ACC112 (cell line): ENCODE measurements around the gene INPP4B.
A peak's percentile ranks its signal among the peaks of the same experiment; 100 is the strongest.

Experiments used
- H2AFZ ChIP-seq: fragments of 200-600 bp; sonication (generic); one replicate; pipeline ENCODE4 v1.6.0; 2017; ENCODE audit warnings: antibody characterized with exemption, low read length; ENCODE audit not compliant: unreplicated experiment
- H3K27ac ChIP-seq: fragments of 200-600 bp; sonication (generic); 2 replicates; pipeline ENCODE4 v1.5.1; 2014; ENCODE audit warnings: low read depth, mild to moderate bottlenecking, antibody characterized with exemption, low read length, moderate library complexity
- H3K27me3 ChIP-seq: fragments of 200-600 bp; sonication (generic); 2 replicates; pipeline ENCODE4 v1.6.1; 2014; ENCODE audit warnings: mild to moderate bottlenecking, antibody characterized with exemption, low read length, moderate library complexity, mixed read lengths; ENCODE audit not compliant: insufficient read depth
- H3K36me3 ChIP-seq: fragments of 200-600 bp; sonication (generic); 2 replicates; pipeline ENCODE4 v1.6.1; 2016; ENCODE audit warnings: mild to moderate bottlenecking, antibody characterized with exemption, low read length, moderate library complexity, mixed read lengths; ENCODE audit not compliant: insufficient read depth
- H3K4me1 ChIP-seq: fragments of 200-600 bp; sonication (generic); one replicate; pipeline ENCODE4 v1.6.1; 2016; ENCODE audit warnings: low read length, mixed read lengths; ENCODE audit not compliant: insufficient read depth, unreplicated experiment, control insufficient read depth
- H3K4me3 ChIP-seq: fragments of 200-600 bp; sonication (generic); 2 replicates; pipeline ENCODE4 v1.5.1; 2014; ENCODE audit warnings: mild to moderate bottlenecking, low read depth, low read length
- H3K79me2 ChIP-seq: fragments of 200-600 bp; sonication (generic); one replicate; pipeline ENCODE4 v1.6.0; 2016; ENCODE audit warnings: low read length; ENCODE audit not compliant: control insufficient read depth, unreplicated experiment, insufficient read depth

Gene INPP4B

DNA sequence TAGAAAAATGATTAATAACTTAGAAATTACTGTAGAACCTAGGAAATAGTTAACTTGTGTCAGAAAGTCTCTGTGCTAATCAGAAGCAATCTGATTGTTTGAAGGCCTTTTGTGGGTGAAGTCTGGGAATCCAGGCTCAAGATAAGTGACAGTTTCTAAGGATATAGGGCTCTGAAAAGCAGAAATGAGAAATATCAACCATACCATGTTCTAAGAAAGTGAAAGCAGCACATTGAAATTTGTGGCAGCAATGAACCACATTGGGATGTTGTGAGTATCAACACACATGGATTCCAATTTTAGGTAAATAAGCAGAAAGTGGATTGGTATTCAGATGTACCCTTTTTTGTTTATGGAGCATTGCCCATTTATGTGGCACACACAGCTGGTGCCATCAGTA, 745.2 kb downstream of the INPP4B start:
- Histone ChIP-seq H3K27me3 (no peaks in the 10 kb centered on the region), H3K4me1 (peaks cover 28% of the 10 kb centered on the region), H3K4me3 (no peak overlapping the region; the same call in 1 of the 2 replicates), H3K79me2 (no peaks in the 10 kb centered on the region), H3K36me3 (peaks cover 7% of the 10 kb centered on the region; the same call in 1 of the 2 replicates), H3K27ac (no peak overlapping the region), H2AFZ (no peak overlapping the region)

DNA sequence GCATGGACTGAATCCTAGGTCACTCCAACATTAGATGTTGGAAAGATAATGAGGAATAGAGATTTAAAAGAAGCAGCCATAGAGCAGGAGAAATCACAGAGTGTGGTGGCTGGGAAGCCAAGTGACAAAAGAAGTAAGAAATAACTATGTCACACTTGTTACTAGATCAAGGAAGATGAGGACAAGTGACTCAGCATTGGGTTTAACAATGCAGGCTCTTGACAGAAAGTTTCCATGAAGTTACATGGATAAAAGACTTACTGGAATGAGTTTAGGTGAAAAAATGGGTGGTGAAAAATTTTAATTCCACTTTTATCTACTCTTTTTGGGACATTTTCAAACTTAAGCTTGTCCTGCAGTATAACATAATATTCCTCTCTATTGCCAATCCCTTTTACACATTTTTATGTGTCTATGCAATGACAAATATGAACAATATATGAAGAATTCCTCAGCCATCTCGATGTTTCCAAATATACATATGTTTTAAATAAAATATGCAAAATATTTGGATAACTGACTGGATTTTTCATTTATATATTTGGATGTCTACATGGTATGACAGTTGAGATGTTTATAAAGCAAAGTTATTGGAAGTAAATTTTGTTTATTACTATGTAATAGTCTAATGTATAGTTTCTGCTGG, 747.1 kb downstream of the INPP4B start:
- Histone ChIP-seq H3K36me3 (peaks cover 7% of the 10 kb centered on the region; the same call in 1 of the 2 replicates), H3K27ac (peak overlapping the region; percentile 10; the same call in 1 of the 2 replicates), H3K4me1 (peaks cover 37% of the 10 kb centered on the region), H3K27me3 (no peaks in the 10 kb centered on the region), H2AFZ (no peak overlapping the region), H3K79me2 (no peaks in the 10 kb centered on the region), H3K4me3 (no peak overlapping the region)

DNA sequence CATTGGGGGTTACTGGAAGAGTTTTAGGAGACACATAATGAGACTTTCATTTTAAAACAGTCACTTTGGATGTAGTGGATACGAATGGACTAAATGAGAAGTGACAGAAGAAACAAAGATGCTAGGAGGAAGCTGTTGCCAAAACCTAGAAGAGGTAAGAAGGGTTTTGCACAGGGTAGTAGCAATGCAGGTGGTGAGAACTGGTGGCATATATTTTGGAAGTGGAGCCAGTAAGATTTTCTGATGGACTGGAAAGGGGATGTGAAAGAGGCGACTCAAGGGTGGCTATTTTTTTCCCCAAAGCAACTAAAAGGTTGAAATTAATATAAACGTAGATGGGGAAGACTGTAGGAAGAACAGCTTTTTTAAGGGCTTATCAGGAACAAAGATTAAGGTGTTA, 747.7 kb downstream of the INPP4B start:
- H3K27ac ChIP-seq, result no peak overlapping the region
- no peaks in the 10 kb centered on the region for H3K79me2 ChIP-seq
- peaks cover 37% of the 10 kb centered on the region for H3K4me1 ChIP-seq
- no peak overlapping the region for H2AFZ ChIP-seq
- peaks cover 7% of the 10 kb centered on the region; the same call in 1 of the 2 replicates for H3K36me3 ChIP-seq
- no peaks in the 10 kb centered on the region for H3K27me3 ChIP-seq
- H3K4me3 ChIP-seq, result no peak overlapping the region

DNA sequence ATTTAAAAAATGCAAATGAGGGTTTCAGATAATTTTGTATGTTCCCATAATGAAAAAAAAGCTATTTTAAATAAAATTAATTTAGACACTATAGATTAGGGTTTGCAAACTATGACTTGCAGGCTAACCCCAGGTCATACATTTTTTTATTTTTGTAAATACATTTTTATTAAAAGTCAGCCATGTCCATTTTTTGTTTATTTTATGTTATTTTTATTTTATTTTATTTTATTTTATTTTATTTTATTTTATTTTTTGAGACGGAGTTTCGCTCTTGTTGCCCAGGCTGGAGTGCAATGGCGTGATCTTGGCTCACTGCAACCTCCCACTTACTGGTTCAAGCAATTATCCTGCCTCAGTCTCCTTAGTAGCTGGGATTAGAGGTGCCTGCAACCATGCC, 749.1 kb downstream of the INPP4B start:
- H3K4me1 ChIP-seq, result peaks cover 50% of the 10 kb centered on the region
- no peak overlapping the region for H2AFZ ChIP-seq
- H3K27me3 ChIP-seq, result no peaks in the 10 kb centered on the region
- peak overlapping the region; percentile 92 for H3K27ac ChIP-seq
- peaks cover 7% of the 10 kb centered on the region; the same call in 1 of the 2 replicates for H3K36me3 ChIP-seq
- H3K4me3 ChIP-seq, result no peak overlapping the region
- no peaks in the 10 kb centered on the region for H3K79me2 ChIP-seq

DNA sequence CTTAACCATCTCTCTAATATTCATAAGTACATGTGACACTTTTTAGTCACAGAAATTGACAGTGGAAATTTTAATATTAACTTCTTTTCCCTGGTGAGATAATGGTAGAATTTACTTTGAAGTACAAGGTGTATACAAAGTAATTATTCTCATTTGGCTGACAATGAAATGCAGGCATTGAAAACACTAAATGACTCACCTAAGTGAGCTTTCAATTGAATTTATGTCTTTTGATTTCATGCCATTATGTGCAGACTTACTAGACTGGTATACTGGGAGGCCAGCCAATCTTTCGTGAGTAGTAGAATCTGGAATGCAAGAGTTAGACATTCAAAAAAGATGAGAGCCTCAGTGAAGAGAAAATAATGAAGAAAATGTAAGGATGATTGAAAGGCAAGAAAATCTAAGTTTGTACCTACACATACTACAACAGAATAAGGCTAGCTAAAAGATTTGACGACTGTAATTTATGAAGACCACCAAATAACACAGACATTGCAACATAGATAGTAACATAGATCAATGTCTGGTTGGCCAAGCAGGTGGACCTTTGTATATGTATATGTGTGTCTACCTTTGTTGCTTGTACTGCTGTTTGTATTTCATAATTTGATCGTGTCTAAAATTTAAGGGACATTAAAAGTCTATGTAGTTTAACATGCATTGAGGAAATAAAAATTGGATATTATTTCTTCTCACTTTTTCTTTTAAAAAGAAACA, 750.1 kb downstream of the INPP4B start:
- H3K79me2 ChIP-seq, result no peaks in the 10 kb centered on the region
- 0 out of 2 replicates have a peak overlapping the region, but pooled peaks have one; percentile 13 for H3K4me3 ChIP-seq
- no peaks in the 10 kb centered on the region for H3K27me3 ChIP-seq
- peaks cover 55% of the 10 kb centered on the region for H3K4me1 ChIP-seq
- H3K27ac ChIP-seq, result peak overlapping the region; percentile 92
- H3K36me3 ChIP-seq, result peaks cover 7% of the 10 kb centered on the region; the same call in 1 of the 2 replicates
- no peak overlapping the region for H2AFZ ChIP-seq

DNA sequence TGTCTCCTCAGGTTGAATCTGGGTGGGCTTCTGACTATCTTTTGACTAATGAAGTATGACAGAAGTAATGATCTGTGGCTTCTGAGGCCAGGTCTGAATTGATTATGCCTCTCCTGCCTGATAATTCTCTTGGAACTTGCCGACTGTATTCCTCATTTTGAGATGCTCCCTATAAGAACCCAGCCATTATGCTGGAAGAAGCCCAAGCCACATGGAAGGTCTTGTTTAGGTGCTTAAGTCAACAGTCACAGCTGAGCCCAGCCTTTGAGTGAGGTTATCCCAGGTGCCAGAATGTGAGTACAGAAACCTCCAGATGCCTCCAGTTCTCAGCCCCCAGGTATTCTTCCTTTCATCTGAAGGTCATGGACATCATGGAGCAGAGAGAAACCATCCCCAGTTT, 753.2 kb downstream of the INPP4B start:
- H3K79me2 ChIP-seq, result no peaks in the 10 kb centered on the region
- peak overlapping the region; percentile 100 for H3K27ac ChIP-seq
- no peak overlapping the region for H3K4me3 ChIP-seq
- H3K4me1 ChIP-seq, result peaks cover 66% of the 10 kb centered on the region
- H3K36me3 ChIP-seq, result no peaks in the 10 kb centered on the region
- no peaks in the 10 kb centered on the region for H3K27me3 ChIP-seq
- H2AFZ ChIP-seq, result no peak overlapping the region

DNA sequence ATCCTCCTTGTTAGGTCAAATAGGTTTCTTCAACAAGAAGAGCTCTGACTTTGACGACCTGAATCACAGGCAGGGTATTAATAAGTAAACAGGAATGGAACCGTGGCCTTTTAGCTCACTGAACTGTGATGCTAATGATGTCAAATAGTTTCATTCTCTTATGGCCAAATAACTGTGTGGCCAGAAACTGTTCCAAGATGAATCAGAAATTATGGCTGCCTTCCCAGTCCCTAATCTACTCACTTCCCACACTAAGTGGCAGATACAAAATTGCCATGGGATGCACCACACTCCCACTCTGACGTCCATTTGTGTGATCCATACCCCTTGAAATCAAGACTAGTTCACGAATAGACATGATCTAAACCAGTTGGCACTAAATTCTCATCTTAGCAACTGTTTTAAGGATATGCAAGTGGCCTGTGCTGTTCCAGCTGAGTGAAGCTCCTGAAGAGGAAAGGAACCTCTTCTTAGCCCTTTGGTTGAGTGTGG, 754.4 kb downstream of the INPP4B start:
- Histone ChIP-seq H3K4me1 (peaks cover 65% of the 10 kb centered on the region), H3K36me3 (no peaks in the 10 kb centered on the region), H3K79me2 (no peaks in the 10 kb centered on the region), H2AFZ (peak overlapping the region; percentile 51), H3K4me3 (peak overlapping the region; percentile 44), H3K27me3 (no peaks in the 10 kb centered on the region), H3K27ac (peak overlapping the region; percentile 100)

DNA sequence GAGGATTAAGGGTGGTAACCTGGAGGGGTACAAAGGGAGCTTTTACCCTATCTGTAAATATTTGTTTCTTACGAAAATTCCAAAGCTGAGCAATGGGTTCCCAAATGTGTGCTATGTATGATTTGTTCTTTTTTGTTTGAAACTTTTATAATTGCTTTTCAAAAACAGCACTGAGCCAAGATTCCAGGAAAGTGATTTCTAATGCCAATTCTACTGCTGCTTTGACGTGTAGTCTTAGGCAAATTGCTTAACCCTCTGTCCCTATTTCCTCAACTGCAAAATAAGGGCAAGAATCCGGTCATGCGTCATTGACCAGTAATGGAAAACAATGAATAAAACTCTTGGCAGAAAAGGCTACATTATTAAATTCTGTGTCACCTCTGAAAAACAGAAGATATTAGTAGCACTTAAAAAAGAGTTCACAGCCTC, 755.0 kb downstream of the INPP4B start:
- Histone ChIP-seq H2AFZ (no peak overlapping the region), H3K27me3 (no peaks in the 10 kb centered on the region)

DNA sequence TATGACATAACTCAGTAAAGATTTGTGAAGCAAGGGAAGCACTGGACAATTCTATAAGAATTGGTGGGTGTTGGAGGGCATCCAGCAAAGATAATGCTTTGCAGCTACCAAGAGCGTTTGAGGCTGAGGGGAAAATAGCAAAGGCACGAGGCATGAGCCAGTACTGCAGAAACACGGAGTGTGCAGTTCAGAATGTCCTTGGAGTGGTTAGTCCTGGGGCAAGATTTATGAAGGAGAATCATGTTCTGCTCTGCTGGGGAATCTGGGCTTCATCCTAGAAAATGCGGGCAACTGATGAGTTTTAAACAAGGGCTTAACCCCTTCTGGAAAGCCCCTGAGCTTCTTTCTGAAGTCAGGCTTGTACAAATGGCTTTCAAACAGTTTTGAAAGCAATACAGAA, 757.2 kb downstream of the INPP4B start:
- H3K4me1 ChIP-seq, result peaks cover 48% of the 10 kb centered on the region
- H3K36me3 ChIP-seq, result no peaks in the 10 kb centered on the region
- no peaks in the 10 kb centered on the region for H3K27me3 ChIP-seq
- no peaks in the 10 kb centered on the region for H3K79me2 ChIP-seq
- H2AFZ ChIP-seq, result peak overlapping the region; percentile 15
- H3K27ac ChIP-seq, result peak overlapping the region; percentile 100
- H3K4me3 ChIP-seq, result no peak overlapping the region

More for the DNA sequence above, 755.0 kb downstream of the INPP4B start:
- Histone ChIP-seq H3K79me2 (no peaks in the 10 kb centered on the region), H3K4me1 (peaks cover 58% of the 10 kb centered on the region), H3K4me3 (peak overlapping the region; percentile 44), H3K36me3 (no peaks in the 10 kb centered on the region), H3K27ac (peak overlapping the region; percentile 100)

DNA sequence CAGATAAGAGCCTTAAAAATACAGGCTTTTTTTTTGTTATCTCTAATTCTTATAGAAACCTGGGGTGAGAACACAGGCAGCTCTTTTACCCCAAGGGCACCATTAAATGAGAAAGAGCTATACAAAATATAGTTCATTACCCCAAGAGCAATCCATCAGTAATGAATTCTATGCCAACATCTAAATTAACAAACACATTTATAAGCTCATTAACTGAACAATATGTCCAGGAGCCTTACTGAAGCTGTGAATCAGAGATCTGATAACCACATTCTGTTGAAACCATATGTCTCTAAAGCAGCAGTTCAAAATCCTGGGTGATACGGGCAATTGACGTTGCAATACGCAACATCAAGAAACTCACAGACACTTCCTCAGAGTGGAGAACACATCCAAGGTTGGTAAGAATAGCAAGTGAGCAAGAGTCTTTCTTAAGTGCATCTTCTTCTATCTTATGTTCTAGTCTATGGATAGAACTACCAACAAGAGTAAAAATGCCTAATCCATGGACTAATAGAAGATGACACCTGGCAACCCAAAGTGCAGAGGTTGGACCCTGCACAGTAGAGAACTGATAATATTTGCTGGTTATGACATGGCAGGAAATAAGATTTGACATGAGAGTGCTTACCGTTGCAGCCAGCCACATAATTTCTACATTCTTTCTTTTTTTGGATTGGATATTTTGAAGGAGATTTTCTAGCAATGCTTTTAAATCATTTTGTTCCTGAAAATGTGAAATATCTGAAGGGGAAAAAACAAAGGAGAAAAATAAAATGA, 760.4 kb downstream of the INPP4B start:
- Histone ChIP-seq H3K4me3 (no peak overlapping the region), H3K36me3 (no peaks in the 10 kb centered on the region), H3K27ac (no peak overlapping the region), H3K79me2 (no peaks in the 10 kb centered on the region), H2AFZ (no peak overlapping the region), H3K4me1 (peaks cover 30% of the 10 kb centered on the region), H3K27me3 (no peaks in the 10 kb centered on the region)
